LHCN-M2 (cell line): ENCODE measurements around the gene SGK1. TPM values are rescaled to one million over a fixed set of nuclear protein-coding genes. Genes with fewer than 3 reads are reported as not detected.

Source experiments
- DNase-seq: peaks from one replicate; pipeline ENCODE4 v3.0.0-alpha.2; 2012; ENCODE audit warnings: low read depth
- polyA plus RNA-seq: library from polyadenylated mRNA; unstranded; fragments of >200 nt; gene quantifications from one replicate; pipeline ENCODE4 v1.2.1, GENCODE V29; 2012; ENCODE audit warnings: missing spikeins
- total RNA-seq: library from RNA; depleted of rRNA; stranded (reverse); fragments of >200 nt; gene quantifications from 2 replicates; pipeline ENCODE4 v1.2.3, GENCODE V29; 2014; rRNA removed

The SGK1 gene
- 11.5 and 14.9 TPM in 2 replicates for total RNA-seq
- polyA plus RNA-seq = 25.2 TPM

DNA sequence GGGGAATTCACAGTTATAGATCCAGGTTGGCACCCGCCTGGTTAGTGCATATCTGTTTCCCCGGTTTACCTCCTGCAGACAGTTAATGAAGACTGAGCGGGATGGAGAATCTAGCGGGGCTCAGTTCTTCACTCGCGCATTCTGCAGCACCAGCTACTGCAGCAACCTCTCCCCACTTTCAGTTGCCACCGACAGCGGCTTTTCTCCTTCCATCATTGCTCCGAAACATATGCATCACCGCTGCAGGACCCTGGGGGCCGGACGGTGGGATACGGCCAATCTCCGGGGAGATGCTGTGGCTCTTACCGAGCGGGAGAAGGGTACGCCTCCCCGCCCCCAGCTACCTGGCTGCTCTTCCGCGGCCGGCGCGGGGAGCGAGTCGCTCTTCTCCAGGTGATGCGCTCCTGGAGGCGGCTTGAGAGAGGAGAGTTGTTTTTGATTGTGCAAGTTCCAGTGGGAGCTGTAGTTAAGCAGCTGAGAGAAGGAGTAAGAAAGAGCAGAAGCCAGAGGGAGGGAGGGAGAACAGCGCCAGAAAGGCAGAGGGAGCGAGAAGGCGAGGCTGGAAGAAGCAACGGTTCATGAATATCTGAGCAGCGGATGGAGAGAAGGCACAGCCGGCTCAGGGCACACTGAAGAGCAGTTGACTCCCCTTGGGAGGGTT, at the start of gene SGK1:
Gene SGK1 (minus strand): TSS at position 642 of the 661 bp plus-strand sequence. CDS start 652 bp downstream, outside the sequence.
- DNase-seq = peak; percentile 17

DNA sequence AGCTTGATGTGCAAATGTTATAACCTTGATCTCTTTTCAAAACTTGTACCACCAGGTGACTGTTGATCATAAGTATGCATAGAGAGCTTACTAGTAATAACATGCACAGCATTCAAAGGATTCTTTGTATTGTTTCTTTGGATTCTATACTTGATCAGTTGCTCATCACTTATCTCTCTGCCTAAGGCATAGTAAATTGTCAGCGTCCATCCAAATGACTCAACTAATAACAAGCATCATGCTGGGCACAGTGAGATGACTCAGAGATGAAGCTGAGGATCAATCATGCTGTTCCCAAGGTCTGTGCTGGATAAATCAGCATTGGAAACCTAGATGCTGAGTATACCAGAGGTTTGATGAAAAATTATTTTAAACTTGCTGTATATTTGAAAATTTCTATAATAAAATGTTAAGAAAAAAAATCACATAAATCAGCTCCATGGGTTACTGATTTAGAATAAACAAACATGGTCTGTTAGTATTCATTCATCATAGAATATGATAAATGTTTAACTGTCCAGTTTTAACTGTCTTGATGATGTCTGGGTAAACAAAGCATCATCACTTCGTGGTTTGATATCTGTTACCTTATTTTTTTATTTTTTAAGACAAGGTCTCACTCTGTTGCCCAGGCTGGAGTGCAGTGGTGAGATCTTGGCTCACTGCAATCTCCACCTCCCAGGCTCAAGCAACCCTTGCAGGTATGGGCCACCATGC, 45.6 kb upstream of the SGK1 start:
- peak; percentile 71 for DNase-seq

DNA sequence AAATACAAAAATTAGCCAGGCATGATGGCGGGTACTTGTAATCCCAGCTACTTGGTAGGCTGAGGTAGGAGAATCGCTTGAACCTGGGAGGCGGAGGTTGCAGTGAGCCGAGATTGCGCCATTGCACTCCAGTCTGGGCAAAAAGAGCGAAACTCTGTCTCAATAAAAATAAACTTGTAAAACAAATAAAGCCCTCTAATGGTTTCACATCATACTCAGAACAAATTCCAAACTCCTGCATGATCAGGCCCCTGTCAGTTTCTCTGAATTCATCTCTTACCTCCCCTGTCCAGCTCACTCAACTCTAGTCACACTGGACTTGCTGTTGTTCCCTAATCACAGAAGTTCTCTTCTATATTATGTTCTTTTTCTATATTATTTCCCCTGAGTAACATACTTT, 43.1 kb upstream of the SGK1 start:
- no peak for DNase-seq

DNA sequence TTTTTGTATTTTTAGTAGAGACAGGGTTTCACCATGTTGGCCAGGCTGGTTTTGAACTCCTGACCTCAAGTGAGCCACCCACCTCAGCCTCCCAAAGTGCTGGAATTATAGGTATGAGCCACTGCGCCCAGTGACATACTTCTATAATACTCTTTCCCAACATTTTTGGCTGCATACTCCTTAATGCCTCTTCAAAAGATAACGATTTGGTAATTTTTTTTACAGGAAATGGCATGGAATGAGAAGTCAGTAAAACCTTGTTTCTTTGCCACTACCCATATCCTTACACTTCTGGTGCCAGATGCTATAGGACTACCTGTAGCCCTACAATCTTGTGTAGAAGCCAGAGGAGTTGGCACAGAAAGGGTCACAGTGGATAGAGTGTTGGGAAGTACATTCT, 41.4 kb upstream of the SGK1 start:
- DNase-seq = no peak

DNA sequence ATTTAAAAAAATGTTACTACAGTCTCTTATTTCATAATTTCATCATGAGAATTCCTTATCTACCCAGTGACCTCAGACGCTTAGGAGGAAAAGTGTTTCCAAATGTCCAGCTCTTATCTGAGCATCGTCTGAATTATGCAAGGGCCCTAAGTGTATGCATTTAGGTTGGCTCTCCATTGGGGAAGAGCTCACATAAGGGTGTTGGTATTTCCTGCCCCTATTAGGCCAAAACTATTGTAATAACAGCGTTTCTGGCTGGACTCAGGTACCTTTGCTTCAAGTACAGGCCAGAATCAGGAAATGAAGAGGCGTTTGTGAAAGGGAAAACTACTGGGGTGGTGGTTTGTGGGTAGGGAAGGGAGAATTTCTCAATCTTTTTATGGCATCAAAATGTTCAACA, 40.4 kb upstream of the SGK1 start:
- no peak for DNase-seq

DNA sequence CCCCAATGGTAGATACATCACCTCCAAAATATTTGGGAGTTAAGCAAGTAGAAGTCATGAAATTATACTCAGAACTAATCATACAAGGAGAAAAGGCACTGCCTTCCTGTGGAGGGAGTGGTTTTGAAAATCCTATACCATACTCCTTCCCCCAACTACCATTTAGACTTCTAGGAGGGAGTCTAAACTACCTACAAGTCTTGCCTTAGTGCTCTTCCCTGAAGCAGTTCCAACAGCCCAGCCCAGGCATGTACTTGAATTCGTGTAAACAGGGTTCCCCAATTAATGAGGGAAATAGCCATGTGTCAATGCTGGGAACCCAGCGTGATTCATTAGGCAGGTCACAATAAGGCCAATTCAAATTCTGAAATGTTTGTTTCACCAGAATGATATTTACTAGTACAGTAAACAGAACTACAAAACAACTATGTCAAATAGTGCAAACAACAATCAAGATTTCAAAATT, 39.1 kb upstream of the SGK1 start:
- DNase-seq = no peak

DNA sequence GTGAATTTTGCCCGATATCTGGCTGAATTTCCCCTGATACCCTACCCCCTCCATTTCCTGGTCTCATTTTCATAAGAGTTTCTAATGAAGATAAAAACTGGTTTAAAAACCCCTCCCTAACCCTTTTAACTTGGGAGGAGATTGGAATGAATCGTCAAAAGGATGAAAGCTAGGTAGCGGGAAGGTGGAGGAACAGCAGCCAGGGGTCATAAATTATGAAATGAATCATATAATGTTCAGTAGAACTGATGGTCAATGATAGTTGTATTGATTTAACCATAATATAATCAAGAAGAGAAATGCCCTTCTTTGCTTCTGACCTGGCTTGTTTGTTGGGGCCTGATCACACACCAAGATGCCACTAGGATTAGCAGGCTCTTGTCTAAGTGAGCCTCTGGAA, 38.5 kb upstream of the SGK1 start:
- DNase-seq = no peak

DNA sequence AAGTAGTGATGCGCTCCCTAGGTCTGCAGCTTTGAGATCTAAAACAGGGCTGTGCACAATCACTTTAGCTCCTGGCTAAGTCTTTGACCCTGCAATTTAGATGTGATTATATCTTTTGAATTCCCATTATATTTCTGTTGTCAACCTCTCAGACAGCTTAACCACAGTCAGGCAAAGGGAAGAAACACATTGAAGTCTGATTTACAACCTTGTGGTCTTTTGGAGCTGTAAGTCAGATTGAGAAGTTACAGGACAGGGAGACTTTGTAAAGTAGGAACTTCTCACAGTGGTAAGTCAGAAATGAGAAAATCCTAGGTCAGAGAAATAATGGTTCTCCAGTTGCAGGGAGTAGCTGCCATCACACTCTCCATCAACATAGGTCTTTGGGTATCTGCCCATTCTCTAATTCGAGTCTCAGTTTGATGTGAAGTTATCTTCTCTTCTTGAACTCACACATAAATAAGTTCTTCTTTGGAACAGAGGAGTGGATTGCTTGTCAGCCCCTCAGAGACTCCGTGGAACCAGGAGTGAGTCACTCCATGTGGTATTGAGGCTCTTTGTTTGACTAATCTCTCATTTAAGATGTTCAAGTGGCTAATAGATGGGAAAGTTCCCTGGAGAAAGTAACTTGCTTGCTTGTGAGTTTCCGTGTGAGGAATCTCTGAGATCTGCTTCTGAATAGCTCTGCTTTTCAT, 35.0 kb upstream of the SGK1 start:
- DNase-seq = peak; percentile 86

DNA sequence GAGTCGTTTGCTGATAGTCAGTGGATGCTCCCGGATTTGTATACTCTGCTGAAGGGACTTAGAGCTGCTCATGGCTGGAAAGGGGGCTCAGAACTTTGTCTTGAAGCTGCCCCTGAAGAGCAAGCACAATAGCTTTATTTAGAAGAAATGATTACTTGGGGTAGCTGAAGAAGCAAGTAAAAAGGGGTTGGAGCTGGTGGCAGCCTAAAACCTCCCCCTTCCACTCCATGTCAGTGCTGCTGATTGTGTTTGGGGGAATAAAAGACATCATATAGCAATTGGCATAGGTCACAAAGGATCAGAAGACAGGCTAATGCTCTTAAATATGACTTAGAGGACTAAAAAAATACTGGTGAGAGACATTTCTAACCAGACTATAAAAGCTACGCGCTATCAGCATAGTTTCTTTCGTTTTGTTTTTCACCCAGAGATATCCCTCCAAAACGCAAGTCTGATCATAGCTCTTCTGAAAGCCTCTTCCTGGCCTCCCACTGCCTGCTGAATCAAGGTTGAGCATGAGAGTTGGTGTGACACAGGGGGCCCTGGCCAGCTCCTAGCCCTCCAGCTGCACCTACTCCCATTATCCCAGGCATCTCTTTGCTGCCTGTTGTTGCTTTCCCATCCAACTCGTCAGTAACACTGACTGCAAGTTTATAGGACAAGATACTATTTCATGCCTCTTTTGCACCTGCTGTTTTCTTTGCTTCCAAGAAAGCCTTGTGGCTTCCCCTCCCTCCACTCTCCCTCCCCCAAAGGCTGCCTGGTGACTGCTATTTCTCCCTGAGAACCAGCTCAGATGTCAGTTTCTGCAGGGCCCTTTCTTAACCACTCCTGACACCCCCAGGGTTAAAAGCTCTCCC, 33.9 kb upstream of the SGK1 start:
- DNase-seq = peak; percentile 90

DNA sequence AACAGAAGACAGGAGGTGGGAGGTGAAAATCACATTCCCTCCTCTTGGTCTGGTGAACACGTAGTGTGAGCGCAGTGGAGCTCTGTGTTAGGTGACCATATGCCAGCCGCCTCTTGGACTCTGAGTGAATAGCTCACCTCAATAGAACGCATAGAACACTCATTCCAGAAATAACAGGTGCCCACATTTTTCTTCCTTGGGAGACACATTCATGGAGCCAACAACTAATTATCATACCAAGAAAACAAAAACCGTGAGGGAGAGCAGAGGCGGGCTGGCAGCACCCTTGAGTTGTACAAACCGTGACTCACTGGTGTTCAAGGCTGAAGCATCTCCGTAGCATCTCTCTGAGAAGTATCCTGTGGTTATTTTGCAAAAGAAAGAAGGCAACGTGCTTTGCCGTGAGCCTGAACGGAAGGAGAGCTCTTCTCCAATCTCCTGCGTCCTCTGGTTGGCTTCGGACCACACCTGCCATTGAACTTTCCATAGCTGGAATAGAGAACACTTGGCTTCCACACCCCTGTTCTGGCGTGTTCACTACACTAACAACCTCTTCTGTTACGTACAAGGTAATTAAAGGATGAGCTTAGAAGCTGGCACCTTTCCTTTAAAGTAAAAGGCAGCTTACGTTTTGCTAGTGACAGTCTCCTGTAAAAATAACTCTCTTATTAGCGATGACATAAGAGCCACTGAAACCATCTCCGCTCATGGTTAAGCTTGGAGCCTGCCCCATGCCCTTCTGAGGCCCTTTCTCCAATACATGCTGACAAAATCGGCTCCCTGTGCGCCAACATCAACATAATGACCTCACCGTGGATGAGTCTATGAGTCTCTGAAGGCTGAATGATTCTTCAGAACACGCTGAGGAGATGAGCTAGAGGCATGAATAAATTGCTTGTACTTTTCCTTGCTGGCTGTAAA, 30.2 kb upstream of the SGK1 start:
- DNase-seq = peak; percentile 97

DNA sequence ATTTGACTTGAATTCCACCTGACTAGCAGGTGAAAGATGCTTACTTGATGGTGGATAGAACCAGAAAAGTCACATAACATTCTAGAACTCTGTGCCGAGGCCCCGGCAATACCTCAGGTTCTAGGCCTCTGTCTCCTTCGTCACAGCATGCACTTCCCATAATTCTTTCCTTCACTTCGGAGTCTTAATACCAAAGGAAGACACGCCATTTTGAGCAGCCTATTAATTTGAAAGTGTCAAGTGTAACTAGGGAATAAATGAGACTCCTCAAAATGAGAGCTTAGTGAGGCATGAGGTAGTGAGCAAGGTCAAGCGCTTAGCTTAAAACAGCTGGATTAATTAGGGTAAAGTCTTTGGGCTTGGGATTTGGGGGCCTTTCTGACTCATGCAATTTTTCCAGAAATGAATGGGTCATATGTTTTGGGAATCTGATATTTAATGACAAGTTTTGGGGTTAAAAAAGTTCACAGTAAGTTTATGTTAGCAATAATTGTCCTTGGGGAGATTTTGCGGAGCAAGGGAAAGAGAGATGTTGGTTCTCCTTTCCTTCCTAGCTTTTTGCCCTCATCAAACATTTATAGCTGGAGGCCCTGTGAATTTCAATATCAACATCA, 29.1 kb upstream of the SGK1 start:
- peak; percentile 50 for DNase-seq

DNA sequence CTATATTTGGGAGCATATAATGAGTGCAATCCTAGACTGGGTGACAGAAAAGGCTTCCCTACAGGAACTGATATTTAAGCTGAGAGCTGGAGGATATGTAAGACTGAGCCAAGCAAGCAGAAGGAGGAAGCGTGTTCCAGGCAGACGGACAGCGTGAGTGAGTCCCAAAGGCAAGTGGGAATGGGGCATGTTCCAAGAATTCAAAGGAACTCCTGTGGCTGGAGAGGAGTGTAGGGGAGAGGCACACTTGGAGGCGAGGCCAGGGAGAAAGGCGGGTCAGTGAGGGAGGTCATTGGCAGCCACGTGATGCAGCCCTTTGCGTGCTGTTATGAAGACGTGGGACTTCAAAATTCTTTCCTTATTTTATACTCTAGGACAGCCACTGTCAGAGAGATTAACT, 27.9 kb upstream of the SGK1 start:
- no peak for DNase-seq

DNA sequence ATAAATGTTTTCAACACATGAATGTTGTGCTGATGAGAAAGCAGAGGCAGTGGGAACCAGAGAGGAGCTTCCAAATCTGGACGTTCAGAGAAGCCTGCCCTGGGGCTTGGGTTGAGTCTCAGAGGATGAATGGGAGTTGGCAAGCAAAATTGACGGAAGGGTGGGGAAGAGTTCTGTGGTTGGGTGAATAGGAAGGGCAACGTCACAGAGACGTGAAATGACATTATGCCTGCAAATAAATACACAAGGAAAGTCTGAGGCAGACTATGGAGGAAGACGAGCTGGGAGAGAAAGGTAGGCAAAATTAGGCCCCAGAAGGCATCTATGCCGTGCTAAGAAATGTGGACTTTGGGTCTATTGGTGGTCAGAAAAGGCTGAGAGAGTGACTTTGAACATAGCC, 25.2 kb upstream of the SGK1 start:
- no peak for DNase-seq

DNA sequence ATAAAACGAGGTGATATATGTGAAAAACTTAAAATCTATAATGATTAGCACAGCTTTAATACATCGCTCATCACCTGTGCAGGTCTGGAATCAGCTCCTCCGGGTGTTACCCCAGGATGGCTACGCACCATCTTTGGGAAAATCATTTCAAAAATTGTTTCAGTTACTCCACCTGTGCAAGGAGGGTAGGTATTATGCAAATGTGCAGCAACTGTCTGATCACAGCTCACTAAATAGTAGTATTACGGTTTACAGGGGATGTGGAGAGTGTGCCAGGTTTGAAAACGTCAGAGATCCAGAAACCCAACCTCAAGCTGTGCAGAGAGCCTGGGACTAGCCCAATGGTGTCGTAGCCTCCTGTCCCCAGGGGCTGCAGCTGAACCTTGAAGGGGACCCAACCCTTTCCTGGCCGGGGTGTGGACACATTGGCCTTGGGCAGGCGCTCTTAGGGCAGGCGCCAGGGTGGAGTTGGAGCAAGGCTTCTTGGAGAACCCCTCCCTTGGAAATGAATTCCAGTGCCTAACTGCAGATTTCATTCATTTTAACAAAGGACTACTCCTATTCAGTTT, 24.2 kb upstream of the SGK1 start:
- DNase-seq = no peak

DNA sequence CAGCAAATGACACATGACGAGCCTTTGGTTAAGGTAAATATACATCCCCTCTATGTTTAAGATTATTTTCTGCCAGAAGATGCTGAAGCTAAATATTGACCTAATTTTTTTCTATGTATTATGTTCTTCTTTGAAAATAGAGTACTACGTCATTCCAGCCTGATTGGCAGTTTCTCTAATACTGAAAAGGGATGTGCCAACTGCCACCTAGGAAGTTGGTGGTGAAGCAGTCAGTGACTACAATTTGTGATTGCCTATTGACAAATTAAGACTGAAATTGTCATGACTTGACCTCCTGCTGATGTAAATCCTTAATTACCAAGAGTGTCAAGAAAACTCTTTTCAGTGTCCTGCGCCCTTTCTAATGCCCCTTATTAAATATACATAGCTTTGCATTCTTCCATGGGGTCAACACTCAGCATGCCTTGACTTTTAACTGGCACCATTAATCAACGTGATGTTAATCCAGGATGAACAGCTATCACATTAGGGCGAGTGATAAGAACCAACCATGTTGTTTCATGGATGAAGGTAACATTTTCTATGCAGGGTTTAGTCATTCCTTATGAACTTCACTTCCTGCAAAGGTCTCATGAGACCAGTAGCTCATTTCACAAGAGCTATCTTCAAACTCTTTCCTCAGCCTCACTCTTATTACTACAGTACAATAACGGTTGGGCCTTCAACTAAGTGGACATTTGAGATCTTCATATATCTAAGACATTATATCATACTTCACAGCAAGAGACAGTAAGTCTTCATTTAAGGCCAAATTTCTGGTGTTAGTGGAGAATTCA, 22.5 kb upstream of the SGK1 start:
- DNase-seq = no peak

DNA sequence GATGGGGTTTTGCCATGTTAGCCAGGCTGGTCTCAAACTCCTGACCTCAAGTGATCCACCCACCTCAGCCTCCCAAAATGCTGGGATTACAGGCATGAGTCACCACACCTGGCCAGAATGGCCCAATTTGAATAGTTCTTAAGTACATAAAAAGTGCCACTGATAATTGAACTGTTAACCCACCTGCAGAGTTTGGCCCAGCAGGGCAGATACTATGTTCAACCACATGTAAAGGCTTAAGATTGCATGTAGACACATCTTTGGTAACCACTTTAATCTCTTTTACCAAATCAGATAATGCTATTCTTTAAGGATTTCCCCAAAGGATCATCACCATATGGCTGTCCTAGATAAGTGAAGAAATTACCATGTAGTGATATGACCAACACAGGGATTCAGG, 21.3 kb upstream of the SGK1 start:
- DNase-seq = no peak

DNA sequence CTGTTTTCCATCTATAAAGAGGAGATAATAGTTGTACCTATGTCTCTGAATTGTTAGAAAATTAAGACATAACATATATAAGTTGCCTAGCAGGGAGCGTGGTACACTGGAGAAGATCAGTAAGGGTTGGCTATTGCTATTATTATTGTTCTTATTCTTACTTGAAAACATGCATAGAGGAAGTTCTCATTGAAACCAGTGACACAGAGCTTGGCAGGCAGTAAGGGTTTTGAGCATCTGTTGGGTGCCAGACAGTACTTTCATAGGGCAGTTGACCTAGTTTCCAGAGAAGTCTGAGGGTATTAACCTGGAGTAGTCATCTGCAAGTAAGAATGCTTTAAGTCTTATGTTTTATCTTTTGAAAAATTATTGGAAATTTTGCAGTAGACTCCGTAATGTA, 13.3 kb upstream of the SGK1 start:
- peak; percentile 23 for DNase-seq

DNA sequence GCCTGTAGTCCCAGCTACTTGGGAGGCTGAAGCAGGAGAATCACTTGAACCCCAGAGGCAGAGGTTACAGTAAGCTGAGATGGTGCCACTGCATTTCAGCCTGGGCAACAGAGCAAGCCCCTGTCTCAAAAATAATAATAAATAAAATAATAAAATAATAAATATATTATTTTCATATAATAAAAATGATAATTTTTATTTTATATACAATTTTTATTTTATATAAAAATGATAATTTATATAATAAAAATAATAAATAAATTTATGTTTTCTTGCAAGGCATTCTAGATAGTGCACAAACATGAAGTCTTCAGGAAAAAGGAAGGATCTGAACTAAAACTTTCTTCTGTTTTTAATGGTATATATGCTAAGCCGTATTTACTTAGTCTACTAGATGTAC, 12.6 kb upstream of the SGK1 start:
- DNase-seq = no peak

DNA sequence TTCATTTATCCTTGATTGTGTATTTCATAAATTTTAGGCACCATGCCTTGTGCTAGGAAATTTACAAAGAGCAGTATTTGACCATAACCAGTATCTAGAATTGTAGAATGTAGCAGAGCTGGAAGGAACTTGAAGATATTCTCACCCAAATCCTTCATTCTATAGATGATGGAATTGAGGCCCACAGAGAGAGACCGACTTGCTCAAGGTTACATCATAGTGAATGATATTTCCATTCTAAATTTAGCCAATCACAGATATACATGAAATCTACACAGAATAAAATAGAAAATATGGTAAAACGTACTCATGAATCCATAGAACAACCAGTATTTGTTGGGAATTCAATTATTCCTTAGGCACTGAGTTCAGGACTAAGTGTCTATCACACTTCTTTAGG, 10.9 kb upstream of the SGK1 start:
- no peak for DNase-seq
